ENCODE results near the gene RSPH9. TPM values are rescaled to one million over a fixed set of nuclear protein-coding genes. Genes with fewer than 3 reads are reported as not detected.
"Not testable (repeated sequence)": the region's sequence is repeated elsewhere in the genome, so short reads cannot be mapped to it uniquely, and the experiment has no call there.

RSPH9 gene
- total RNA-seq, 4 donors from 2014 or later = 0.24 to 0.57 TPM; not detected in 2

DNA sequence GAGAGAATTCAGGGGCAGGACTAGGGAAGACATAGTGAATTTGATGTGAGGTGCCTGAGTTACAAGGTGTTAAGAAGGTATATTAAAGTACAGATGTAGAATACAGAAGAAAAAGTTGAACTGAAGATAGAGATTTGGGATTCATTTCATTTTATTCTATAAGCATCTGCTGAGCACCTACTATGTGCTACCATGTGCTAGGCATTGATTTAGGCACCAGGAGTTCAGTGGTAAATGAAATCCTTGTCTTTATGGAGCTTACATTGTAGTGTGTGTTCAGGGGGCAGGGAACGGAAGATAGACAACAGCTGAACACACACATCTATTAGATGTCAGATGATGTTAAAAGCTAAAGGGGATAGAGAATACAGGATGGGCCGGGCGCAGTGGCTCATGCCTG lies 2.8 kb downstream of the RSPH9 start:
- WGBS = 100% methylated on average over 3 of the region's 3 CpGs
- DNase-seq (ENCODE audit: low spot score in 2 of 2) = no peak
- Histone ChIP-seq H3K9me3 (no peaks in the 10 kb centered on the region), H3K36me3 (no peaks in the 10 kb centered on the region), H3K27me3 (no peaks in the 10 kb centered on the region), H3K27ac (no peak overlapping the region), H3K4me1 (peaks cover 10% of the 10 kb centered on the region), H3K4me3 (no peak overlapping the region)
- no peak for TF ChIP-seq EP300 (IDR thresholded peaks at IDR 0.05)
- no peak for TF ChIP-seq POLR2AphosphoS5 (IDR thresholded peaks at IDR 0.05)
- TF ChIP-seq, protein P1, sequence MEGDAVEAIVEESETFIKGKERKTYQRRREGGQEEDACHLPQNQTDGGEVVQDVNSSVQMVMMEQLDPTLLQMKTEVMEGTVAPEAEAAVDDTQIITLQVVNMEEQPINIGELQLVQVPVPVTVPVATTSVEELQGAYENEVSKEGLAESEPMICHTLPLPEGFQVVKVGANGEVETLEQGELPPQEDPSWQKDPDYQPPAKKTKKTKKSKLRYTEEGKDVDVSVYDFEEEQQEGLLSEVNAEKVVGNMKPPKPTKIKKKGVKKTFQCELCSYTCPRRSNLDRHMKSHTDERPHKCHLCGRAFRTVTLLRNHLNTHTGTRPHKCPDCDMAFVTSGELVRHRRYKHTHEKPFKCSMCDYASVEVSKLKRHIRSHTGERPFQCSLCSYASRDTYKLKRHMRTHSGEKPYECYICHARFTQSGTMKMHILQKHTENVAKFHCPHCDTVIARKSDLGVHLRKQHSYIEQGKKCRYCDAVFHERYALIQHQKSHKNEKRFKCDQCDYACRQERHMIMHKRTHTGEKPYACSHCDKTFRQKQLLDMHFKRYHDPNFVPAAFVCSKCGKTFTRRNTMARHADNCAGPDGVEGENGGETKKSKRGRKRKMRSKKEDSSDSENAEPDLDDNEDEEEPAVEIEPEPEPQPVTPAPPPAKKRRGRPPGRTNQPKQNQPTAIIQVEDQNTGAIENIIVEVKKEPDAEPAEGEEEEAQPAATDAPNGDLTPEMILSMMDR (IDR thresholded peaks at IDR 0.05) = no peak
- no peak for TF ChIP-seq POLR2A (IDR thresholded peaks at IDR 0.05)

DNA sequence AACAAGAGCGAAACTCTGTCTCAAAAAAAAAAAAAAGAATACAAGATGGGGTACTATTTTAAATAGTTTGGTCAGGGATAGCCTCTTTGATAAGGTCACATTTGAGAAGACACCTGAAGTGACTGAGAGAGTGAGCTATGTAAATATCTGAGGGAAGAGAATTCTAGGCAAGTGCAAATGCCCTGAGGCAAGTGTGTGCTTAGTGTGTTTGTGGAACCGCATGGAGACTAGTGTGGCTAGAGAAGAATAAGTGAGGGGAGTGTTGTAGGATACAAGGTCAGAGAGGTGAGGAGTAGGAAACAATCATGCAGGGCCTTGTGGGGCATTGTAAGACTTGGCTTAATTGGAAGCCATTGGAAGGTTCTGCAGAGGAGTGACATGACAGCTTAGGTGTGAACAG lies 3.4 kb downstream of the RSPH9 start:
- H3K9me3 ChIP-seq = no peaks in the 10 kb centered on the region
- 88% methylated on average over 2 of the region's 2 CpGs for WGBS
- H3K27ac ChIP-seq = no peak overlapping the region
- no peaks in the 10 kb centered on the region for H3K27me3 ChIP-seq
- DNase-seq (ENCODE audit: low spot score in 2 of 2) = no peak
- H3K4me3 ChIP-seq = no peak overlapping the region
- H3K36me3 ChIP-seq = no peaks in the 10 kb centered on the region
- H3K4me1 ChIP-seq = peaks cover 10% of the 10 kb centered on the region
- TF ChIP-seq, protein P1 (IDR thresholded peaks at IDR 0.05) = no peak
- TF ChIP-seq POLR2AphosphoS5 (IDR thresholded peaks at IDR 0.05) = no peak
- no peak for TF ChIP-seq POLR2A (IDR thresholded peaks at IDR 0.05)
- no peak for TF ChIP-seq EP300 (IDR thresholded peaks at IDR 0.05)

DNA sequence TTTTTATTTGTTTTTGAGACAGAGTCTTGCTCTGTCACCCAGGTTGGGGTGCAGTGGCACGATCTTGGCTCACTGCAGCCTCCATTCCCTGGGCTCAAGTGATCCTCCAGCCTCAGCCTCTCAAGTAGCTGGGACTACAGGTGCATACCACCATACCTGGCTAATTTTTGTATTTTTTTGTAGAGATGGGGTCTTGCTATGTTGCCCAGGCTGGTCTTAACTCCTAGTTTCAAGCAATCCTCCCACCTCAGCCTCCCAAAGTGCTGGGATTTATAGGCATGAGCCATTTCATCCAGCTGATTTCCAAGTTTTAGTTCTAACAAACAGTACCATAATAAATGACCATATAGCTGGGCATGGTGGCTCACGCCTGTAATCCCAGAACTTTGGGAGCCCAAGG lies 8.0 kb downstream of the RSPH9 start:
- WGBS = 89% methylated on average over 2 of the region's 2 CpGs
- H3K4me3 ChIP-seq = not testable (repeated sequence)

DNA sequence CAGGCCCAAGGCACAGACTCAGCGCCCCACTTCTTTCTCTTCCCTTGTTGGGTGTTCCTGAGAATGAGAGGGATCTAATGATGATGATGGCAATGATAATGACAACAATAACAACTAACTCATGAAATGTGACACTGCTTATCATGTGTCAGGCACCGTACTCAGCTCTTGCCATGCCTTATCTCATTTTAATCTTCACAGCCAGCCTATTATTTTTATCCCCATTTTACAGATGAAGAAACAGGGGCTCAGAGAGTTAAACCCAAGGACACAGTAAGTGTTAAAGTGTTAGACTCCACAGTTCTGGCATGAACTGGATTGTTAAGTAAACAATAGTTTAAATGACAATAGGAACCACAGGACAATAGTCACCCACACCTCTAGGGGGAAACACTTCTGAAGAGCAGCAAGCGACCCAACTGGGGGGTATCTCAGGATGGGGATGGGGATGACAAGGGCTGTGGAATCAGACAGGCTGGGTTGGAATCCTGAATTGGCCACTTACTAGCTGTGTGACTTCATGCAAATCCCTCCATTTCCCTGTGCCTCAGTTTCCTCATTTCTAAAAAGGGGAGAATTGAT lies 12.5 kb downstream of the RSPH9 start:
- Histone ChIP-seq H3K27me3 (no peaks in the 10 kb centered on the region), H3K4me1 (no peaks in the 10 kb centered on the region), H3K9me3 (no peaks in the 10 kb centered on the region), H3K27ac (no peak overlapping the region), H3K36me3 (no peaks in the 10 kb centered on the region), H3K4me3 (no peak overlapping the region)
- WGBS = 86% methylated on average over 3 of the region's 3 CpGs
- DNase-seq (ENCODE audit: low spot score in 2 of 2) = no peak
- TF ChIP-seq EP300 (IDR thresholded peaks at IDR 0.05) (no peak), POLR2A (IDR thresholded peaks at IDR 0.05) (no peak), POLR2AphosphoS5 (IDR thresholded peaks at IDR 0.05) (no peak)
- TF ChIP-seq, protein P1 (IDR thresholded peaks at IDR 0.05) = no peak

More for the DNA sequence above, 8.0 kb downstream of the RSPH9 start:
- not testable (repeated sequence) for H3K9me3 ChIP-seq; H3K4me1 ChIP-seq; H3K36me3 ChIP-seq; DNase-seq (ENCODE audit: low spot score in 2 of 2); H3K27me3 ChIP-seq; H3K27ac ChIP-seq

- TF ChIP-seq EP300 (IDR thresholded peaks at IDR 0.05) = no peak
- TF ChIP-seq, protein P1 (IDR thresholded peaks at IDR 0.05) = no peak
- no peak for TF ChIP-seq POLR2AphosphoS5 (IDR thresholded peaks at IDR 0.05)
- no peak for TF ChIP-seq POLR2A (IDR thresholded peaks at IDR 0.05)
- Histone ChIP-seq H3K27me3 (no peaks in the 10 kb centered on the region), H3K4me3 (no peak overlapping the region), H3K36me3 (no peaks in the 10 kb centered on the region), H3K9me3 (no peaks in the 10 kb centered on the region), H3K27ac (no peak overlapping the region), H3K4me1 (no peaks in the 10 kb centered on the region)
- DNase-seq (ENCODE audit: low spot score in 2 of 2) = no peak
- 83% methylated on average over 9 of the region's 9 CpGs for WGBS
These were observed 13.3 kb downstream of the RSPH9 start for GRCh38 chr6:43658161-43658560.

GRCh38 chr6:43662948-43663347 lies 18.1 kb downstream of the RSPH9 start:
- not testable (repeated sequence) for DNase-seq (ENCODE audit: low spot score in 2 of 2); H3K9me3 ChIP-seq; H3K4me3 ChIP-seq; H3K27me3 ChIP-seq; H3K27ac ChIP-seq; H3K36me3 ChIP-seq
- 91% methylated on average over 5 of the region's 5 CpGs for WGBS
- peaks cover 10% of the 10 kb centered on the region for H3K4me1 ChIP-seq

All from suprapubic skin (tissue), 4 donors.